ENCODE measurements around the gene ARFGEF3. TPM values are rescaled to one million over a fixed set of nuclear protein-coding genes. Genes with fewer than 3 reads are reported as not detected.

The ARFGEF3 gene
- total and polyA plus RNA-seq, 7 donors: 1.5 to 5.2 (median 3.5) TPM

DNA sequence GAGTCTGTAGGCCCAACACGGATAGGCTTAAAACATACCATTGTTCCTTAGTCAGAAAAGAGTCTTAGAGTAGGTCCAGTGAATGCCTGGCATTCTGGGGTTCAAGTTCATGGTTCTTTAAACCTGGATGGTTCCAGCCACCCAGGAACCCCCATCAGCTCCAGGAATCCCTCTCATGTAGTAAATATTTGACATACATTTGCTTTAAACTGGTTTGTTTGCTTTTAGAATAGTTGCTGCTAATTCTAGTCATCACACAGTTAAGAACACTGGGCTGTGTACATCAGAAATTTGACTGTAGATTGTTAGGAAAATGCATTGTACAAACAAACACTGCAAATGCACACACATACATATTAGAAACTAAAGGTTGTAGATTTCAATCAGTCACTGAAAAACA, 87.1 kb downstream of the ARFGEF3 start:
- no peak overlapping the region for H3K27ac ChIP-seq
- no peaks in the 10 kb centered on the region for H3K9me3 ChIP-seq

DNA sequence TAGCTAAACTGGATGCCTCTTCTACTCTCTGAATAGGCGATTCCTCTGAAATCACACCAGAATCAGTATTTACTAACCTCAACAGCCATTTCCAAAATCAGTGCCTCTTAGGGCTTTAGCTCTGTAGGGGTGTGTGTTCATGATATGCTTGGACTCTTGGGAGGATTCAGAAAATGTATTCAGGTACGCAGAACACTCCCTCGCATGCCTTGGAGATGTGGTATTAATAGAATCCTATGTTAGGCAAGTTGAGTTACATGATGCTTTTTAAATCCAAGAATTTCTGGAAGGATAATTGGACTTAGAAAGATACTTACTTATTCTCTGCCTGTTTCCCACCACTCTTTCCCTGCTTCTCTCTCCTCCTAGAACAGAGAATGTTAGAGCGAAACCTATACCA, 88.3 kb downstream of the ARFGEF3 start:
- no peak overlapping the region for H3K27ac ChIP-seq
- no peak for DNase-seq
- TF ChIP-seq EP300 (IDR thresholded peaks at IDR 0.05) (no peak), POLR2AphosphoS5 (IDR thresholded peaks at IDR 0.05) (no peak), POLR2A (IDR thresholded peaks at IDR 0.05) (no peak)
- TF ChIP-seq, protein P1, sequence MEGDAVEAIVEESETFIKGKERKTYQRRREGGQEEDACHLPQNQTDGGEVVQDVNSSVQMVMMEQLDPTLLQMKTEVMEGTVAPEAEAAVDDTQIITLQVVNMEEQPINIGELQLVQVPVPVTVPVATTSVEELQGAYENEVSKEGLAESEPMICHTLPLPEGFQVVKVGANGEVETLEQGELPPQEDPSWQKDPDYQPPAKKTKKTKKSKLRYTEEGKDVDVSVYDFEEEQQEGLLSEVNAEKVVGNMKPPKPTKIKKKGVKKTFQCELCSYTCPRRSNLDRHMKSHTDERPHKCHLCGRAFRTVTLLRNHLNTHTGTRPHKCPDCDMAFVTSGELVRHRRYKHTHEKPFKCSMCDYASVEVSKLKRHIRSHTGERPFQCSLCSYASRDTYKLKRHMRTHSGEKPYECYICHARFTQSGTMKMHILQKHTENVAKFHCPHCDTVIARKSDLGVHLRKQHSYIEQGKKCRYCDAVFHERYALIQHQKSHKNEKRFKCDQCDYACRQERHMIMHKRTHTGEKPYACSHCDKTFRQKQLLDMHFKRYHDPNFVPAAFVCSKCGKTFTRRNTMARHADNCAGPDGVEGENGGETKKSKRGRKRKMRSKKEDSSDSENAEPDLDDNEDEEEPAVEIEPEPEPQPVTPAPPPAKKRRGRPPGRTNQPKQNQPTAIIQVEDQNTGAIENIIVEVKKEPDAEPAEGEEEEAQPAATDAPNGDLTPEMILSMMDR (IDR thresholded peaks at IDR 0.05): no peak
- no peak overlapping the region for H3K4me3 ChIP-seq
- H3K9me3 ChIP-seq: no peaks in the 10 kb centered on the region
- intact Hi-C loops (cut with DNase I): no loop called here
- H3K27me3 ChIP-seq: no peaks in the 10 kb centered on the region
- no peaks in the 10 kb centered on the region for H3K4me1 ChIP-seq
- 96 to 97% methylated on average over 4 of the region's 4 CpGs for WGBS, 2 donors
- H3K36me3 ChIP-seq: no peaks in the 10 kb centered on the region

More for the DNA sequence above, 87.1 kb downstream of the ARFGEF3 start:
- TF ChIP-seq EP300 (IDR thresholded peaks at IDR 0.05): no peak
- TF ChIP-seq, protein P1 (IDR thresholded peaks at IDR 0.05): no peak
- TF ChIP-seq POLR2A (IDR thresholded peaks at IDR 0.05): no peak
- no peak for TF ChIP-seq POLR2AphosphoS5 (IDR thresholded peaks at IDR 0.05)
- WGBS, 2 donors: 87 to 96% methylated on average over 1 of the region's 1 CpG
- Histone ChIP-seq H3K27me3 (no peaks in the 10 kb centered on the region), H3K4me1 (no peaks in the 10 kb centered on the region), H3K36me3 (no peaks in the 10 kb centered on the region), H3K4me3 (no peak overlapping the region)
- intact Hi-C loops (cut with DNase I): no loop called here
- DNase-seq: no peak

DNA sequence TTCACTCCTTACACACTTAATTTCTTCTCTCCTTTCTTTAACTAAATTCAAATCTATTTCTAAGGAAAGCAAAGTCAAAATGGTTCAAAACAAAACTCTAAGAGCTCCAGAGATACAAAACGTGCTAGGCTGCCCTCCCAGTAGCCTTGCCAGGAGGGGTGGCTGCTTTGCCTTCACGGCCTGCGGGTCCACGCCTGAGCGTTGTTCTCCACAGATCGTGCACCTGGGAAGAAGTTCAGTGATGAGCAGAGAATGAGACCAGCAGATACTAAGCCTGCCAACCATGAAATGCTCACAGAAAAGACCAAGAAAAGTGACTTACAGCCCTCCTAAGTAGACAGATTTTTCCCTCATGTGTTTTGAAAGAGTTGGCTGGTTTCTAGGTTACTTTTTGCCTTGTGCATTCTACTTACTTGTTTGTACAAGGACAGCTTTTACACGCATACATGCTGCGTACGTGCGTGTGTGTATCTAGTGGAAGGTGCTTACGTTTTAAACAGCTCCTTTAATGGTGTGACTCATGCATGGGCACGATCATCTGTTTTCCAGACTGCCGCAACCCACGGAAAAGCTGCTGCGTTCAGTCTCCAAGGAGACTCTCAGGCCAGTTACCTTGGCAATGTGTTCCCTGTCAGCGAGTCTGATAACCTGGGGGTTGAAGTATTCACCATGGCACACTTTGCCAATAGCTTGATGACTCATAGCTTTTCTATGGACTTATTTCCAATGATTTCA, 88.9 kb downstream of the ARFGEF3 start:
- WGBS, 2 donors: 89% methylated on average over 16 of the region's 16 CpGs
- Histone ChIP-seq H3K9me3 (no peaks in the 10 kb centered on the region), H3K27ac (peak overlapping the region in 1 of 4 donors; percentile 34), H3K36me3 (no peaks in the 10 kb centered on the region), H3K4me3 (peak overlapping the region in 1 of 4 donors; percentile 0), H3K4me1 (no peaks in the 10 kb centered on the region), H3K27me3 (no peaks in the 10 kb centered on the region)
- intact Hi-C loops (cut with DNase I): no loop called here
- TF ChIP-seq, protein P1 (IDR thresholded peaks at IDR 0.05): no peak
- TF ChIP-seq POLR2A (IDR thresholded peaks at IDR 0.05): no peak
- TF ChIP-seq POLR2AphosphoS5 (IDR thresholded peaks at IDR 0.05): peak in 1 of 4 donors; percentile 43
- no peak for TF ChIP-seq EP300 (IDR thresholded peaks at IDR 0.05)
- no peak for DNase-seq

DNA sequence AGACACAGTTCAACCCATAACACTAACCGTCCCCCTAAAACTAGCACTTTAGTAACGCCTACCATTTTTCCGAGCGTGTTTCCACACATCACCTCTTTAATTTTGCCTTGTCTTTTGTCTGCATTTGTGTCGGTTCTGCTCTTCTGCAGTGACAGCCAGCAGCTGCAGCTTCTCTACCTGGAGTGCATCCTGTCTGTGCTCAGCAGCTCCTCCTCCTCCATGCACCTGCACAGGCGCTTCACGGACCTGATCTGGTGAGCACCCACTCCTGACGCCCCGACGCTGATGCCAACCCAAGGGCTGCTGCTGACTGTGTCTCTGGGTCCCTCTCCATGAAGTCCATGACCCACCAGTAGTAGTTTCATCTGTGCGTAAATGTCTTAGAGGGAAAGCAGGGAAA, 92.0 kb downstream of the ARFGEF3 start:
- intact Hi-C loops (cut with DNase I): no loop called here
- WGBS, 2 donors: 94 to 96% methylated on average over 11 of the region's 11 CpGs
- TF ChIP-seq, protein P1 (IDR thresholded peaks at IDR 0.05): no peak
- no peak for TF ChIP-seq POLR2AphosphoS5 (IDR thresholded peaks at IDR 0.05)
- no peak for TF ChIP-seq EP300 (IDR thresholded peaks at IDR 0.05)
- TF ChIP-seq POLR2A (IDR thresholded peaks at IDR 0.05): no peak
- Histone ChIP-seq H3K9me3 (no peaks in the 10 kb centered on the region), H3K36me3 (no peaks in the 10 kb centered on the region), H3K27ac (no peak overlapping the region), H3K27me3 (no peaks in the 10 kb centered on the region), H3K4me1 (no peaks in the 10 kb centered on the region), H3K4me3 (no peak overlapping the region)
- no peak for DNase-seq
